Retina (tissue), 1 donor: Measurements from ENCODE around the gene SPTBN1.

ENCODE experiments used
- DNase-seq: peaks from one replicate; pipeline ENCODE4 v3.0.0-alpha.2; 2016

The SPTBN1 gene

DNA sequence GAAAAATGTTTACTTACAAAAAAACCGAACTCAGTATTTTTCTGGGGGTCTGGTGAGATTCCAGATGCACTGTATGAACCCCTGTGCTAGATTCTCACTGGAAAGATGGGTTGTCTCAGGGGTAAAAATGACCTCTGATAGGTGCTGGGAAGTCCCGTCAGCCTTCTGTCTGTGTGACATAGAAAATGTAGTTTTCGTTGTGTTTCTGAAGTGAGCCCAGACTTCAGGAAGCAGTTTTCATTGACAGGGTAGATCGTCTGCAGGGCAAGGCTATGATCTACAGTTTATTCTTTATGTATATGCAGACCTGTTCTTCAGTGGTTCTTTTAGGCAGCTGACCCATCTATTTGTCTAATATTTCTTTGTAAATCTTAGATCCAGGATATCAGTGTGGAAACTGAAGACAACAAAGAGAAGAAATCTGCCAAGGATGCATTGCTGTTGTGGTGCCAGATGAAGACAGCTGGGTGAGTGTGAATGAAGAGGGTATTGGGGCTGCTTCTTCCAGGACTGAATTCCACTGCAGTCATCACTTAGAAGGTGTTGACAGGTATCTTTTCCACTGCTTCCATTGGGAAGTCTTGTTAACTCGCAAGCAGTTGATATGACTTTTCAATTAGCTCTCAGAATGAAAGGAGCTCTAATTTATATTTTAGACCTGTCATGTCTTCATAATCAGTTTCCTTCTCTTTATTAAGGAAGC is 159.9 kb downstream of the SPTBN1 start:
- DNase-seq: no peak

DNA sequence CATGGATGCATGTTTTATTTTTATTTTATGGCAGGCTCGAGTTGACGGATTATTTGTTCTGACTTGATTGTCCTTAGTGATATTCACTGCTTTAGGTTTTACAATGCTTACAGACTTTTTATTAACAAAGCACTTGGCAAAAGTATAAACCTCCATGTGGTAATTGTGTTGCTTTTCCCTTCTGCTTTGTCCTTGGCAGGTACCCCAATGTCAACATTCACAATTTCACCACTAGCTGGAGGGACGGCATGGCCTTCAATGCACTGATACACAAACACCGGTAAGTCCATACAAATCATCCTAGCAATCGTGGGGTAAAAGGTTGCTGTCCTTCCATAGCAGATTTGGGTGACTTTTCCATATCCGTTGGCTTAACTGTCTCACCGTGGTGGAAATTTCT is 161.3 kb downstream of the SPTBN1 start:
- DNase-seq: no peak

DNA sequence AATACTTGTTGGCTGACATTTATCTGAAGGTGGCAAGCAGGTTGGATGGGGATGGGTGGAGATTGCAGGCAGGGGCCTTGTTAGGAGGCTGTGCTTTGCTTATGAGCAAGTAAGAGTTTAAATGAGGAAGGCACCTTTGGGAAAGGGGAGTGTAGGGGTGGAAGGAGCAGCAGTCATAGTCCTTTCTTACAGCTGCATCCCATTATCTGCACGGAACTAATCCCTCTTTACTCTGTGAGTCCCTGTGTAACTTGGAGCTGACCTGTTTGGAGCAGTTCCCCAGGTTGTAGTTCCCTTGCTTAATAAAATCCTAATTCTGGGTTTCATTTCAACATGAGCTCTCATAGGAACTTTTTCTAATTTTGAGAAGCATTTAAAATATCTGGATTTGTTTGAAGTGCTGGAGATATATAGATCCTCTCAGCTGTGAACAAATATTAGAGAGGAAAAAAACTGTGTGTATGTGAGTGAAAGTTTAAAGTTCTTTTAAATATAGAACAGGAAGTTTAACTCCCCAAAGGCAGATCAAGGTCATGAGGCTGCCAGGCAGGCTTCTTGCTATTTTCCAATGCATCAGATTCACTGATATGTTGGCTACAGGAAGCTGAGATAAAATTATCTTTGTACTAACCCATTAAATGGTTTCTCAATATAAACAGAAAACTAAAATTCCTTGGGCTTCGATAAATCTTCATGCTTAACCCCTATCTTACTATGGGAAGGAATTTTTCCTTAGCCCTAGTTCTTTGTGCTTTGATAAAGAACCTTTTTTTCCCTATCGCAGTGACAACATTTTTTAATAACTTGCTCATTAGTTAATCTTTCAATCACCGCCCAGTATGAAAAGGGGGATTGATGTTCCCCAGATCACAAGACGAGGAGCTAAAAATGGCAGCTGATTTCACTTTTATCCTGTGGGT is 162.8 kb downstream of the SPTBN1 start:
- no peak for DNase-seq

DNA sequence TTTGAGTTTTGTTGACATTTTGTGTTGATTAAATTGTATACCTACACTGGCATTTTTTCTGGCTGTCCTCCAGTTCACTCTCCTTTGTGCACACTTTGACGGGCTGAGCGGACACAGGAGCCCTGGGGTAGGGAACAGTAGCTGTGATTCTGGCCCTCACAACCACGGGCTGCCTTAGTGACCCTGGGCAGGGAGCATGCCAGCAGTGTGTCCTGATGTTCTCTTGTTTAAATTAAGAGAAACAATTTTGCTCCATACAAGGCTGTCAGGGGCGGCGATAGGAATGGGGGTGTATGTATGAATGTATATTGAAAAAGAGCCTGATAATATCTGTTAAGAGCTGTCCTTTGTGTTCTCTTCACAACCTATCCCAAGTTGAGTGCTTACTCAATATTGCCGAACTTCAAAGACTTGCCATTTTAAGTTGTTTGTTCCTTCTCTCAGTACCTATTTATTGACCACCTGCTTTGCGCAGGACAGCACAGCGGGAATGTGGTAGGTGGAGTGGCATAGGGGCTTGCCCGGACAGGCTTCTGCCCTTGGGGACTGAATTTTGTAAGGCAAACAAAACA is 163.6 kb downstream of the SPTBN1 start:
- DNase-seq: no peak

DNA sequence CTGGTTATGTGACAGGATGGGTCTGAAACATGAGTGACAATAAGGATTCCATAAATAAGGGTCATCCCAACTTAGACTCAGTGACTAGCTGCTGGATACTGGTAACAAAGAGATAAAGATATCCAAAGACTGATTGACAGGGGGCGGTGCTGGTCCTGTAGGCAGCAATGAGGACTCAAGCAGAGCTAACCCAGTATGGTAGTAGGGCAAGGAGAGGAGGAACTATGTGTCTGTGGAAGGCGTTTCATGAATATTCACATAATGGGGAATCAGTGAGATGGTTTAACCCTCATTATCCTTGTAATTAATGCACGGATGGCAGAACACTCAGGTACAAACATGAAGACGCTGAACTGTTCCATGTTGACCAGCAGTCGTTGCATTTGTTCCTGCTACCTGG is 164.8 kb downstream of the SPTBN1 start:
- no peak for DNase-seq

DNA sequence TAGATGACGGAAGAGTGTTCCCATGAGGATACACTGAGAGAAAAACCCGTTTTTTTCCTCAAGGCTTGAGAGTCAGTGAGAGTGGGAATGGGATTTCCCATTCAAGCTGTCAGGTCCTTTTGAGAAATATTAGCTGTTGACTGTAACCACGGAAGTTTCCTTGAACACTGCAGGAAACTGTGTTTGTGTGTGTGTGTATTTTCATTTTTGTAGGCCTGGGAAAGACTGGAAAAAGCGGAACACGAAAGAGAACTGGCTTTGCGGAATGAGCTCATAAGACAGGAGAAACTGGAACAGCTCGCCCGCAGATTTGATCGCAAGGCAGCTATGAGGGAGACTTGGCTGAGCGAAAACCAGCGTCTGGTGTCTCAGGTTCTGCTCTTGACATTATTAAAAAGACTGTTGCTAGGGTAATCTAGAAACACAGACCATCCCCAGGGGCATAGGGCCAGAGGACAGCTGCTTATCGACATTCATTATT is 168.5 kb downstream of the SPTBN1 start:
- DNase-seq: no peak

DNA sequence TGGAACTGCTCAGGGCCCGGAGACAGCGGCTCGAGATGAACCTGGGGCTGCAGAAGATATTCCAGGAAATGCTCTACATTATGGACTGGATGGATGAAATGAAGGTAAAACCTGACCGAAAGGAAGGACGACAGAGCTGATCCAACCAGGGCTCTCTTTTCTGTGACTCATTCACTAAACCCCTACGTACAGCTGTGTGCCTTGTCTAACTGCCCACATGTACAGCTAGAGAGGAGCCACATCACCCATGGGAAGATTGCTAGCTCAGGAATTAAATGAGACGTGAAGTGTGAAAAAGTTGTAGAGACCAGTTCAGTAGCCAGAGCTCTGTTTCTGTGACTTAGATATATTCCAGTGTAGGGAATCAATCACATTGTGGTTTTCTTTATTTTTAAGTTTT is 170.0 kb downstream of the SPTBN1 start:
- DNase-seq: no peak

DNA sequence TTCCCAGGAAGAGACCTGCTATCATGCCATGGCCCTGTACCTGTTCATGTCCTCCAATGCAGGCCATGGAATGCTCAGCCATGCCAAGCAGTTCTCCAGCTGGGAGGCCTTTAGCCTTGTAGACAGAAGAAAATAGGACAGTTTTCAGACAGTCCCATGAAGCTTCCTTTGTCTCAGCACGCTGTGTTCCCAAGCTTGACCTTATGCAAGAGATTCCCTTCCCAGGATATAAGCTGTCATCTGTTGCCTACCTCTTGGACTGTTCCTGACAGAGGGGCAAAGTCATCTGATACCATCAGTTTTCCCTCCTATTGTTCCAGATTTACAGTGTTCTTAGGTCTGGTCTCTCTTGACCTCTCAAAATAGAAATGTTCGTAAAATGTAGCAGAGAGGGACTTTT is 170.8 kb downstream of the SPTBN1 start:
- DNase-seq: no peak

DNA sequence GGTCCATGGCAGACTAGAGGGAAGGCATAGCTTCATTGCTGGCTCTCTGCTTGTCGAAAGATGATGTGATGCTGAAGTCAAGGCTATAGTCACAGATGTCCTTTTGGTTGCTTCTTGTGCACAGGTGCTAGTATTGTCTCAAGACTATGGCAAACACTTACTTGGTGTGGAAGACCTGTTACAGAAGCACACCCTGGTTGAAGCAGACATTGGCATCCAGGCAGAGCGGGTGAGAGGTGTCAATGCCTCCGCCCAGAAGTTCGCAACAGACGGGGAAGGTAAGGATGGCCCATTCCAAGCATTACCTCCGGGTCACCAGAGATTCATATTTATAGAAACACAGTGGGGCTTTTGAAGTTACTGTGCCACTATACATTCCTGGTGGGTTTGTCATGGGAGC is 171.8 kb downstream of the SPTBN1 start:
- DNase-seq: no peak

DNA sequence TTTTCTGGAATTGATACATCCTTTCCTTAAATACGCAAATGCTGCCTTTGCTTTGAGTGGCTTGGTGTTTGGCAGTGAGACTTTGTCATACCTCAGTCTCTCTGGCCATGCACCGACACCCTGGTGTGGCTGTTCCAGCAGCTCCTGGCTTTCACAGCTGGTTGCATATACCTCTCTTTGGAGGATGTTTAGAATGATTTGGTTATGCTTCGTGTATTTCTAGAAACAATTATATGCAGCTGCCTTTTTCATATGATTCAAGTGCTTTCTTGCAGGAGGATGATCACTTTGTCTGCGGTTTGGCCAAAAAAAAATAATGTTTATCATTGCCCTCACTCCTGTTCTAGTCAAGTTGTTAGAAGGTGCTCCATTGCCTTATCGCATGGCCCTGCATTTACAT is 172.3 kb downstream of the SPTBN1 start:
- no peak for DNase-seq

DNA sequence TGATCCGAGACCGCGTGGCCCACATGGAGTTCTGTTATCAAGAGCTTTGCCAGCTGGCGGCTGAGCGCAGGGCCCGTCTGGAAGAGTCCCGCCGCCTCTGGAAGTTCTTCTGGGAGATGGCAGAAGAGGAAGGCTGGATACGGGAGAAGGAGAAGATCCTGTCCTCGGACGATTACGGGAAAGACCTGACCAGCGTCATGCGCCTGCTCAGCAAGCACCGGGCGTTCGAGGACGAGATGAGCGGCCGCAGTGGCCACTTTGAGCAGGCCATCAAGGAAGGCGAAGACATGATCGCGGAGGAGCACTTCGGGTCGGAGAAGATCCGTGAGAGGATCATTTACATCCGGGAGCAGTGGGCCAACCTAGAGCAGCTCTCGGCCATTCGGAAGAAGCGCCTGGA is 172.8 kb downstream of the SPTBN1 start:
- no peak for DNase-seq

DNA sequence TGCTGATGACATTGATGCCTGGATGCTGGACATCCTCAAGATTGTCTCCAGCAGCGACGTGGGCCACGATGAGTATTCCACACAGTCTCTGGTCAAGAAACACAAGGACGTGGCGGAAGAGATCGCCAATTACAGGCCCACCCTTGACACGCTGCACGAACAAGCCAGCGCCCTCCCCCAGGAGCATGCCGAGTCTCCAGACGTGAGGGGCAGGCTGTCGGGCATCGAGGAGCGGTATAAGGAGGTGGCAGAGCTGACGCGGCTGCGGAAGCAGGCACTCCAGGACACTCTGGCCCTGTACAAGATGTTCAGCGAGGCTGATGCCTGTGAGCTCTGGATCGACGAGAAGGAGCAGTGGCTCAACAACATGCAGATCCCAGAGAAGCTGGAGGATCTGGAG is 173.3 kb downstream of the SPTBN1 start:
- DNase-seq: no peak

DNA sequence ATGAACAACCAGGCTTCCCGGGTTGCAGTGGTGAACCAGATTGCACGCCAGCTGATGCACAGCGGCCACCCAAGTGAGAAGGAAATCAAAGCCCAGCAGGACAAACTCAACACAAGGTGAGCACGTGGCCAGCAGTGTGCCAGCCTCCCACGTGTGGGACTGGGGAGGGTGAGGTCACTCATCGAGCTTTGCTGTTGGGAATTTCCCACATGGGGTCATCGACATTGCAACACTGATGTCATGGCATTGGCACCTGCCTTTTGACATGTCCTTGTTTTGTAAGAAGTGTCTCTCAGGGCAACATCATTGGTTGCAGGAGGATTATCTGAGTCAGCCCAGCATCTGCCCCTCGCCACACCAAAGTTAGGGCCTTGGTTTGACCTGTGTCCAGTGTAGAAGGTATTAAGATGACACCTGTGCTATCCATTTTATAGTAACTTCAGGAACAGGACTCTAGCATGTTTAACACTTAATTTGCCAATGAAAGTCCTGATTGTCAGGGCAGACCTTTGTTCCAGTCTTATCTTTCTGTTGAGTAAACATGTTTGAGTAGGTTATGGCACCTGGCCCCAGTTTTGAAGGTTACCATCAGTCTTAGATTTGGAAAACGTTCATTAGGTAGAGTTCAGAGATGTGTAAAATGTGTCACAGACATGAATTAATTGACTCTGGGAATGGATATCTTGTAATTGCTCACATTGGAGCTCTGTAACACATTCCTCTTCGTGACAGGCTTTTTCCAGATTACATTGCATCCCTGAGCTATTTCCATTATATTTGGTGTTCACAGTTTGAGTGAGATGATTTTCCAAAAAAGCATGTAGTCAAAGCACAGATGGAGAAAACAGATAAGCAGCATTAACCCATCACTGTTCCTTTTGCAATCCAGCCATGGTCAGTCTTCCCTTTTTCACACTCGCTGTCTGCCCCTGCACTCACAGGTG is 174.1 kb downstream of the SPTBN1 start:
- DNase-seq: no peak

DNA sequence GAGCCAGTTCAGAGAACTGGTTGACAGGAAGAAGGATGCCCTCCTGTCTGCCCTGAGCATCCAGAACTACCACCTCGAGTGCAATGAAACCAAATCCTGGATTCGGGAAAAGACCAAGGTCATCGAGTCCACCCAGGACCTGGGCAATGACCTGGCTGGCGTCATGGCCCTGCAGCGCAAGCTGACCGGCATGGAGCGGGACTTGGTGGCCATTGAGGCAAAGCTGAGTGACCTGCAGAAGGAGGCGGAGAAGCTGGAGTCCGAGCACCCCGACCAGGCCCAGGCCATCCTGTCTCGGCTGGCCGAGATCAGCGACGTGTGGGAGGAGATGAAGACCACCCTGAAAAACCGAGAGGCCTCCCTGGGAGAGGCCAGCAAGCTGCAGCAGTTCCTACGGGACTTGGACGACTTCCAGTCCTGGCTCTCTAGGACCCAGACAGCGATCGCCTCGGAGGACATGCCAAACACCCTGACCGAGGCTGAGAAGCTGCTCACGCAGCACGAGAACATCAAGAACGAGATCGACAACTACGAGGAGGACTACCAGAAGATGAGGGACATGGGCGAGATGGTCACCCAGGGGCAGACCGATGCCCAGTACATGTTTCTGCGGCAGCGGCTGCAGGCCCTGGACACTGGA is 174.9 kb downstream of the SPTBN1 start:
- DNase-seq: no peak

DNA sequence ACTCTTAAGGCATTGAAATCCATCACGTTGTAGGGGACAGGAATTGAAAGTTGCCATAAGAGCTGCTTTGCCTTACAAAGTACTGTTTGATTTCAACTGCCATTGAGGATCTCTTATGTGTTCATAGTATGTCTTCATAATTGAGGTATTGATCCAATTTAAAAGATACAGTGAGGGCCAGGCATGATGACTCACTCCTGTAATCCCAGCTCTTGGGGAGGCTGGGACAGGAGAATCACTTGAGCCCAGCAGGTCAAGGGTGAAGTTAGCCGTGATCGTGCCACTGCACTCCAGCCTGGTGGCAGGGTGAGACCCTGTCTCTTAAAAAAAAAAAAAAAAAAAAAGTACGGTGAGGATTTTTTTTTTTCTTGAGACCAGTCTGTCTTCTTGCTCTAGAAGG is 175.6 kb downstream of the SPTBN1 start:
- DNase-seq: no peak

DNA sequence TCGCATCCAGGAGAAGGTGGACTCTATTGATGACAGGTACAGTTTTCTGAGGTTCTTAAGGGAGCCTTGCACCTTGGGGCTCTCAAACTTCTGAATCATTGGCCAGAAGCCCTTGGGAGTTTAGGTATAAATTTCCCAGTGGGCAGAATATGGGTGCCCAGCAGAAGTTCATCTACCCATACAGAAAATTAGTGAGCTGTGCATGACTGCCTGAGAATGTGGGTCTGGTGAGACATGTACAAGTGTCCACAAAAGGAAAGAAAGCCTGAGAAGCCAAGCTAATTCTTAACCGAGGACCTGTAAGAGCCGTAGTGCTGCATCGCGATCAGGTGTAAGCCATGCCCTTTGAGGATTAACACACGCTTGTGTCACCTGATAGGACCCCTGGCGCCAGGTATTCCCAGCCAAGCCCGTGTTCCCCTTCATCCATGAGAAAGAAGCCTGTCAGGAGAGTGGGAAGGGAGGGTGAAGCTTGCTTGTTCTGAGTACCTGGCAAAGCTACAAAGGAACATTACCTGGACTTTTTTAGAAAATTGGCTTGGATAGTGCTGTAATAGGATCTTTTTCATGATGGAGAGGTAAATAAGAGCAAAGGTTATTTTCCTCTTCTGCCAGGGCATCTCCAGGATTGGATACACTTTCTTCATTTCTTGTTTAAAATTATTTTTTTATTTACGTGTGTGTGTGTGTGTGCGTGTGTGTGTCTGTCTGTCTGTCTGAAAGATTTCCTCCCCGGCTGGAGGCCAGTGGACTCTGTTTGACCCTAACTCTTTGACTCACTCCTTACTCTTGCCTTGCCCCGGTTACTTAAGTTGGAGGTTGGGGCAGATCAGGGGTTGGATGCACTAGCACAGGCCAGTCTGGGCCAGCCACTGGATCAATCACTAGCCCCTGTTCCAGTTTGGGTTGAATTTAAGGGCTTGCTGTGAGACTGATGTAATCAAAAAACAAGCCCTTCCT is 176.9 kb downstream of the SPTBN1 start:
- no peak for DNase-seq

DNA sequence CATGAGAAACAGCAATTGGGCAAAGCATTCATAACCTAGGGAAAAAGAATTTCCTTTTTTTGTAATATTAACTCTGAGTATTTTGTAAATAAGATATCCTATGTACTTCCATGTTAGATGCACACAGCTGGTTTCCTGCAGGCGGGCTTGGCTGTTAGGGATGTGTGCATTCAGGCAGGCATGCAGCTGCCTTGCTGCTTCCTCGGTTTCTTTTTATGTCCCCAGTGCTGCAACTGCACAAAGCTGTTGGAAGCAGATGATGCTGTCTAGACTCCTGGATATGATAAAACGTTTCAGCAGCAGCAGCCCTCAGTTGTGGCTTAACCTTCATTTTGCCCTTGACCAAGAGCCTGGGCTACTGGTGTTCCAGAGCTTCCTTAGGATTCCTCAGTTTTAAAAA is 177.9 kb downstream of the SPTBN1 start:
- DNase-seq: no peak

DNA sequence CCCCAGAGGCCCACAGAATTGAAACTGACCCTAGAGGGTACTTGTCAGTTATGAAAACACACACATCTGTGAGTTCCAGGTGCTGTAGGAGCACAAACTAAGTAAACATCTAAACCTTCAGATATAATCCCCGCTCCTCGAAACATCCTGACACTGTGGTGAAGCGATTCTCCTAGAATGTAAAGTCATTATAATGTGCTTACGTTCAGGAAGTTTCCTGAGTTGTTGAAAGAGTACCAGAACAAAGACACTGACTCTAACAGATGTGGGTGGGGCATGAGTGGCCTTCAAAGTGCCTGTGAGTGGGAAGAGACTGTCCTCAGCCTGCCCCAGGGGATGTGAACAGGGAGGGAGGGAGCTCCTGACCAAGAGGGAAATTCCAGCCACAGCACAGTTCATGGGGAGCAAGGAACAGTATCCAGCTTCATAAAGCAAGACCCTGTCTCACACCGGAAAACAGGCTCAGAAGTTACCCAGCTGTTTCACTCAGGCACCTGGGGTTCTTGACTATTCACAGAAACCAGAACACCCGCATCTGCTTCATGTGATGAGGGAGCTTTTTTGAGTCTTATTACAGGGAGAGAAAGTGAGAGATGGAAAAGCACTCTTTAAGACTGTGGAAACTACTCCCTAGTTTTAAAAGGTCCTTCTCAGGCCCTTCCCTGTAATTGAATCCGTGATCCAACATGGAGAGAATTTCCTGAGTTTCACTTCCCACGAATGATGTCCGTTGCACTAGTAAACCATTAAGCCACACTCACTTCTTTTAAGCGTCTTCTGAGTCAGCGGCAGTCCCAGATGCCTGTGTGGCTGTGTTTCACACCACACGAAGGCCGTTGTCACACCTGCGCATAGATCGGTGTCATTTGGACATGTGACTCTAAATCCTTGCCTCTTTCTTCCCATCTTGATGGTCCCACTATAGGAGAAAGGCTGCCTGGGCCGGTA is 178.7 kb downstream of the SPTBN1 start:
- no peak for DNase-seq

DNA sequence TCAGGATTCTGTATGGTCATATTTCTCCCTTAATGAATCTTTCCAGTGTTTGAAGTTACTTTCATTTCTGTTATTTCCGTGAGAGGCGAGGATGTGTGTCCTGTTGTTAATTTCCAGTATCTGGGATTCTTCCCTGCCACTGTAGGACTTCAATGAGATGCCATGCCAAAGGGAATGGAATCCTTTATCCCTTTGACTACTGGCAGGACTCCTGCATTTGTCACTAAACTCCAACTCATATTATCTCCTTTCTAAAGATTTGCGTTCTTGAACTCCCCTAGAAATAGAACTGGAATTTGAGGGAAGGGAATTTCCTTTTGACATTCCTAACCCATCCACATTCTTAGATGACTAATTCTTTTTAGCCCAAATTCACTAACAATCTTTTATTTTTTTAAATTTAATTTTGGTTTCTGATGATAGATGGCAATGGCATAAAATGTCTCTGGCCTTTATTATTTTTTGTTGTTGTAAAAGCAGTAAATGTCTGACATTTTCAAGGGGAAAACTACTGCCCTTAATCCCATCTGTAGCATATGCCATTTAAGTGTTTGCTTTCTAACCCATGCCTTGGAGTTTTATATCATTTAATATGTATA is 179.5 kb downstream of the SPTBN1 start:
- DNase-seq: no peak
